SK-N-SH (cell line): ENCODE results near the gene INTS1. TPM values are rescaled to one million over a fixed set of nuclear protein-coding genes. Genes with fewer than 3 reads are reported as not detected.

Source experiments
- CTCF ChIA-PET: fragments of 300-600, 350-600 bp; formaldehyde crosslinking; extraction: SDS; loops from one replicate; lab custom pipeline; 2021; lab: Yijun Ruan, JAX
- POLR2A ChIA-PET: fragments of 350-600 bp; sonication (Branson Sonifier 250); formaldehyde crosslinking; extraction: SDS; loops from one replicate; lab custom pipeline; 2020; ENCODE audit warnings: antibody characterized with exemption, inconsistent platforms; lab: Yijun Ruan, JAX
- DNase-seq: peaks from one replicate; pipeline ENCODE4 v3.0.0; 2012
- H2AFZ ChIP-seq: fragments of 200-600 bp; sonication (generic); 2 replicates; pipeline ENCODE4 v1.8.1; 2016; ENCODE audit warnings: antibody characterized with exemption, mild to moderate bottlenecking, low read depth
- H3F3A ChIP-seq: fragments of 200-600 bp; sonication (generic); replicated peaks from 2 replicates; pipeline ENCODE3; 2016; ENCODE audit warnings: antibody characterized with exemption, mild to moderate bottlenecking; ENCODE audit not compliant: insufficient read depth
- H3K27ac ChIP-seq, 2 experiments: fragments of 200-500 bp in 1 of 2; fragments of 200-600 bp in 1 of 2; sonication (Bioruptor generic) in 1 of 2; sonication (generic), shearing (Covaris generic) in 1 of 2; 2 replicates each; pipeline versions ENCODE4 v1.5.1 to v1.6.1; 2014 to 2016; ENCODE audit warnings: low read depth in 2 of 2, inconsistent platforms in 1 of 2, low read length in 1 of 2, mild to moderate bottlenecking in 1 of 2, mixed read lengths in 1 of 2
- H3K27me3 ChIP-seq: fragments of 200-600 bp; sonication (generic), shearing (Covaris generic); 2 replicates; pipeline ENCODE4 v1.6.1; 2016; ENCODE audit warnings: mixed run types; ENCODE audit not compliant: insufficient read depth
- H3K36me3 ChIP-seq, 2 experiments: fragments of 200-500 bp in 1 of 2; fragments of 200-600 bp in 1 of 2; sonication (Bioruptor generic) in 1 of 2; sonication (generic) in 1 of 2; replicated peaks in 1 of 2; 2 replicates each; pipeline versions ENCODE3 to v1.5.1; 2014 to 2016; ENCODE audit warnings: low read length in 1 of 2, mild to moderate bottlenecking in 1 of 2; ENCODE audit not compliant: insufficient read depth in 2 of 2, control insufficient read depth in 1 of 2
- H3K4me1 ChIP-seq, 2 experiments: fragments of 200-500 bp in 1 of 2; fragments of 200-600 bp in 1 of 2; sonication (Bioruptor generic) in 1 of 2; sonication (generic), shearing (Covaris generic) in 1 of 2; 2 replicates each; pipeline versions ENCODE4 v1.5.1 to v1.6.1; 2014 to 2016; ENCODE audit warnings: low read depth in 1 of 2, low read length in 1 of 2, mixed run types in 1 of 2; ENCODE audit not compliant: insufficient read depth in 2 of 2, control insufficient read depth in 1 of 2
- H3K4me2 ChIP-seq: fragments of 200-600 bp; sonication (generic), shearing (Covaris generic); 2 replicates; pipeline ENCODE4 v1.6.1; 2017; ENCODE audit warnings: mixed run types
- H3K4me3 ChIP-seq, 2 experiments: fragments of 200-500 bp in 1 of 2; fragments of 200-600 bp in 1 of 2; sonication (Bioruptor generic) in 1 of 2; sonication (generic), shearing (Covaris generic) in 1 of 2; 2 replicates each; pipeline versions ENCODE4 v1.5.1 to v1.8.1; 2014 to 2016; ENCODE audit warnings: low read depth in 2 of 2, inconsistent platforms in 1 of 2, low read length in 1 of 2, mild to moderate bottlenecking in 1 of 2, mixed read lengths in 1 of 2, moderate library complexity in 1 of 2
- H3K79me2 ChIP-seq: fragments of 200-600 bp; sonication (generic); 2 replicates; pipeline ENCODE4 v1.8.1; 2017; ENCODE audit warnings: mild to moderate bottlenecking; ENCODE audit not compliant: insufficient read depth
- H3K9ac ChIP-seq: fragments of 200-600 bp; sonication (generic); 2 replicates; pipeline ENCODE4 v1.6.1; 2017; ENCODE audit warnings: mixed run types
- H3K9me2 ChIP-seq: fragments of 200-600 bp; sonication (generic); 2 replicates; pipeline ENCODE4 v1.6.1; 2017; ENCODE audit warnings: mixed run types
- H3K9me3 ChIP-seq: fragments of 200-600 bp; sonication (generic); 2 replicates; pipeline ENCODE4 v1.6.1; 2017; ENCODE audit warnings: mixed run types, mild to moderate bottlenecking, moderate library complexity
- H4K20me1 ChIP-seq: fragments of 200-600 bp; sonication (generic); 2 replicates; pipeline ENCODE4 v1.6.1; 2017; ENCODE audit warnings: mild to moderate bottlenecking, mixed run types; ENCODE audit not compliant: insufficient read depth
- CHD2 ChIP-seq: fragments of 150-350 bp; IDR thresholded peaks from 2 replicates; pipeline ENCODE4 v1.6.1; 2018; ENCODE audit warnings: low read length; ENCODE audit not compliant: partially characterized antibody
- CTCF ChIP-seq: fragments of 200-600 bp; sonication (generic); IDR thresholded peaks from 2 replicates; pipeline ENCODE4 v1.6.1; 2017; ENCODE audit warnings: antibody characterized with exemption, mild to moderate bottlenecking, moderate library complexity
- ELF1 ChIP-seq: IDR thresholded peaks from 2 replicates; pipeline ENCODE4 v1.4.0; 2012
- FOSL2 ChIP-seq: IDR thresholded peaks from 2 replicates; pipeline ENCODE4 v1.4.0; 2012; ENCODE audit warnings: low read depth, mild to moderate bottlenecking, moderate library complexity, borderline replicate concordance
- GABPA ChIP-seq: IDR thresholded peaks from 2 replicates; pipeline ENCODE4 v1.4.0; 2012; ENCODE audit warnings: low read depth, mild to moderate bottlenecking
- MEF2A ChIP-seq: IDR thresholded peaks from 2 replicates; pipeline ENCODE4 v1.4.0; 2012; ENCODE audit warnings: low read depth, borderline replicate concordance
- MXI1 ChIP-seq: IDR thresholded peaks from 2 replicates; pipeline ENCODE4 v1.6.1; 2012; ENCODE audit warnings: mild to moderate bottlenecking, low read depth, low read length, improper control_type of control experiment
- NFIC ChIP-seq: IDR thresholded peaks from 2 replicates; pipeline ENCODE4 v1.4.0; 2012; ENCODE audit warnings: borderline replicate concordance
- TAF1 ChIP-seq: IDR thresholded peaks from 2 replicates; pipeline ENCODE4 v1.6.1; 2012; ENCODE audit warnings: low read depth, mild to moderate bottlenecking, low read length, moderate library complexity, borderline replicate concordance
- TEAD4 ChIP-seq: IDR thresholded peaks from 2 replicates; pipeline ENCODE4 v1.4.0; 2012; ENCODE audit warnings: mild to moderate bottlenecking, borderline replicate concordance; ENCODE audit not compliant: insufficient read depth
- USF1 ChIP-seq: IDR thresholded peaks from 2 replicates; pipeline ENCODE4 v1.4.0; 2012; ENCODE audit warnings: low read depth, borderline replicate concordance
- USF2 ChIP-seq: fragments of 150-350 bp; IDR thresholded peaks from 2 replicates; pipeline ENCODE4 v1.6.1; 2017; ENCODE audit warnings: antibody characterized with exemption, low read length, low read depth, borderline replicate concordance
- YY1 ChIP-seq: IDR thresholded peaks from 2 replicates; pipeline ENCODE4 v1.4.0; 2012; ENCODE audit warnings: low read depth, mild to moderate bottlenecking
- WGBS: methylation state at CpG from one replicate; pipeline ENCODE4 v1.1.6; 2017; ENCODE audit warnings: low lambda C conversion rate; 5-methylcytosine and 5-hydroxymethylcytosine counted together
- polyA plus RNA-seq, 3 experiments: library from polyadenylated mRNA; depleted of rRNA; stranded (reverse); fragments of >200 nt; gene quantifications; 2 replicates each; pipeline ENCODE4 v1.2.3, GENCODE V29; 2012
- TF ChIP-seq, protein P1 (sequence below): IDR thresholded peaks from 2 replicates; pipeline ENCODE4 v1.4.0; 2012; ENCODE audit warnings: low read depth, borderline replicate concordance
- TF ChIP-seq, protein P2 (sequence below): fragments of 150-350 bp; IDR thresholded peaks from 2 replicates; pipeline ENCODE4 v1.6.1; 2016; ENCODE audit warnings: mild to moderate bottlenecking, low read depth, low read length

INTS1 gene
- polyA plus RNA-seq, 1 of the 3 experiments (the other 2 are of a cell fraction) = 48.1 TPM

DNA sequence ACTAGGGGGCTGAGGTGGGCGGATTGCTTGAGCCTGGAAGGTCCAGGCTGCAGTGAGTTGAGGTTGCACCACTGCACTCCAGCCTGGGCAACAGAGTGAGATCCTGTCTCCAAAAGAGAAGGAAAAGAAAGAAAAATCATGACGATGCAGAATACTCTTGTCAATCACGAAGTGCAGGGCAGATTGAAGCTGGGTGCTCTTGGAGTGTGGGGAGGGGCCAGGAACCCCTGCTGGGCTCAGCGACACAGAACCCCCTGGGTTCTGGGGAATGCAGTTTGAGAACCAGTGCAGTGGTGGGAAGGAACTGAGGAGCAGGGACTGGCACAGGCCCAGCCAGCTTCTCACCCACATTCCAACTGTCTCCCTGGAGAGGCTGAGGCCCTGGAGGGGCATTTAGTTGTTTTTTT is 10.8 kb upstream of the INTS1 start:
- Histone ChIP-seq H3K4me1 (peaks cover 0 to 4% of the 10 kb centered on the region in 2 experiments; a peak in 1 of 4 replicates), H3K9me3 (no peaks in the 10 kb centered on the region), H3K27ac (no peak overlapping the region), H4K20me1 (no peaks in the 10 kb centered on the region), H3K36me3 (no peaks in the 10 kb centered on the region), H3K4me3 (no peak overlapping the region), H3K9me2 (no peaks in the 10 kb centered on the region), H2AFZ (no peak overlapping the region), H3F3A (no peaks in the 10 kb centered on the region), H3K9ac (no peak overlapping the region), H3K27me3 (no peaks in the 10 kb centered on the region), H3K79me2 (no peaks in the 10 kb centered on the region), H3K4me2 (no peak overlapping the region)
- DNase-seq = no peak
- ChIA-PET CTCF (interaction anchor here (0.9 to 3.6 kb wide), 4 partner anchors 9 to 332 kb away, joined by 3 to 18 read pairs (median 4); no protein-coding TSS in a partner anchor), POLR2A (interaction anchor here (0.6 kb wide), 1 partner anchor 861 kb away, joined by 3 read pairs; no protein-coding TSS in a partner anchor)
- TF ChIP-seq GABPA = no peak
- TF ChIP-seq, protein P1, sequence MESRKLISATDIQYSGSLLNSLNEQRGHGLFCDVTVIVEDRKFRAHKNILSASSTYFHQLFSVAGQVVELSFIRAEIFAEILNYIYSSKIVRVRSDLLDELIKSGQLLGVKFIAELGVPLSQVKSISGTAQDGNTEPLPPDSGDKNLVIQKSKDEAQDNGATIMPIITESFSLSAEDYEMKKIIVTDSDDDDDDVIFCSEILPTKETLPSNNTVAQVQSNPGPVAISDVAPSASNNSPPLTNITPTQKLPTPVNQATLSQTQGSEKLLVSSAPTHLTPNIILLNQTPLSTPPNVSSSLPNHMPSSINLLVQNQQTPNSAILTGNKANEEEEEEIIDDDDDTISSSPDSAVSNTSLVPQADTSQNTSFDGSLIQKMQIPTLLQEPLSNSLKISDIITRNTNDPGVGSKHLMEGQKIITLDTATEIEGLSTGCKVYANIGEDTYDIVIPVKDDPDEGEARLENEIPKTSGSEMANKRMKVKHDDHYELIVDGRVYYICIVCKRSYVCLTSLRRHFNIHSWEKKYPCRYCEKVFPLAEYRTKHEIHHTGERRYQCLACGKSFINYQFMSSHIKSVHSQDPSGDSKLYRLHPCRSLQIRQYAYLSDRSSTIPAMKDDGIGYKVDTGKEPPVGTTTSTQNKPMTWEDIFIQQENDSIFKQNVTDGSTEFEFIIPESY = no peak
- no peak for TF ChIP-seq FOSL2
- no peak for TF ChIP-seq CTCF
- no peak for TF ChIP-seq MXI1
- TF ChIP-seq TEAD4 = no peak
- TF ChIP-seq USF1 = no peak
- TF ChIP-seq MEF2A = no peak
- TF ChIP-seq CHD2 = no peak
- TF ChIP-seq ELF1 = no peak
- TF ChIP-seq, protein P2, sequence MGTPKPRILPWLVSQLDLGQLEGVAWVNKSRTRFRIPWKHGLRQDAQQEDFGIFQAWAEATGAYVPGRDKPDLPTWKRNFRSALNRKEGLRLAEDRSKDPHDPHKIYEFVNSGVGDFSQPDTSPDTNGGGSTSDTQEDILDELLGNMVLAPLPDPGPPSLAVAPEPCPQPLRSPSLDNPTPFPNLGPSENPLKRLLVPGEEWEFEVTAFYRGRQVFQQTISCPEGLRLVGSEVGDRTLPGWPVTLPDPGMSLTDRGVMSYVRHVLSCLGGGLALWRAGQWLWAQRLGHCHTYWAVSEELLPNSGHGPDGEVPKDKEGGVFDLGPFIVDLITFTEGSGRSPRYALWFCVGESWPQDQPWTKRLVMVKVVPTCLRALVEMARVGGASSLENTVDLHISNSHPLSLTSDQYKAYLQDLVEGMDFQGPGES = no peak
- TF ChIP-seq NFIC = no peak
- TF ChIP-seq TAF1 = no peak
- no peak for TF ChIP-seq YY1
- TF ChIP-seq USF2 = no peak
- WGBS = 69% methylated on average over 4 of the region's 4 CpGs
